Peyer's patch (tissue), 4 donors: ENCODE results near the gene KDM2A. TPM values are rescaled to one million over a fixed set of nuclear protein-coding genes. Genes with fewer than 3 reads are reported as not detected.

ENCODE experiments used
- DNase-seq, 3 donors: peaks; one replicate each; pipeline ENCODE4 v3.0.0-alpha.2; 2017 to 2019
- H3K27ac ChIP-seq, 4 donors: fragments of 200-600 bp; sonication (generic); one replicate each; pipeline ENCODE4 v1.5.1; 2016 to 2019
- H3K27me3 ChIP-seq, 2 donors: fragments of 200-600 bp; sonication (generic); one replicate each; pipeline ENCODE4 v1.5.1; 2019
- H3K36me3 ChIP-seq, 3 donors: fragments of 200-600 bp; sonication (generic); one replicate each; pipeline ENCODE4 v1.5.1; 2016 to 2019
- H3K4me1 ChIP-seq, 4 donors: fragments of 200-600 bp; sonication (generic); one replicate each; pipeline ENCODE4 v1.5.1; 2016 to 2019
- H3K4me3 ChIP-seq, 4 donors: fragments of 200-600 bp; sonication (generic); 1 replicate in 3 of 4; 2 replicates in 1 of 4; pipeline ENCODE4 v1.5.1; 2016 to 2019; ENCODE audit warnings: mild to moderate bottlenecking in 1 of 4
- H3K9me3 ChIP-seq, 4 donors: fragments of 200-600 bp; sonication (generic); one replicate each; pipeline ENCODE4 v1.5.1; 2016 to 2019; ENCODE audit warnings: mild to moderate bottlenecking in 1 of 4
- CTCF ChIP-seq, 6 experiments: fragments of 450-650 bp in 4 of 6; fragments of 200-600 bp in 2 of 6; sonication (generic) in 1 of 6; IDR thresholded peaks; one replicate each; pipeline ENCODE4 v1.5.1; 2017 to 2019; ENCODE audit warnings: antibody characterized with exemption in 6 of 6, mild to moderate bottlenecking in 3 of 6, moderate library complexity in 1 of 6
- POLR2A ChIP-seq, 2 donors: fragments of 450-650 bp; IDR thresholded peaks; one replicate each; pipeline ENCODE4 v1.5.1; 2017; ENCODE audit warnings: antibody characterized with exemption in 2 of 2, mild to moderate bottlenecking in 2 of 2, moderate library complexity in 2 of 2
- total RNA-seq, 4 donors: library from RNA; depleted of rRNA; stranded (reverse); fragments of >200 nt; gene quantifications; one replicate each; pipeline ENCODE4 v1.1.0, GENCODE V29; 2016

The KDM2A gene
- total RNA-seq, 4 donors from 2014 or later, result 76.7 to 225 (median 105) TPM

- peaks cover 0 to 83% (median 5%) of the 10 kb centered on the region in 3 donors for H3K36me3 ChIP-seq
- H3K27ac ChIP-seq, result peak overlapping the region in 3 of 4 donors; percentile 1 to 59 (median 47)
Observed at GRCh38 chr11:67283481-67283963, 164.5 kb downstream of the KDM2A start.

GRCh38 chr11:67284811-67285540 lies 165.9 kb downstream of the KDM2A start:
- Histone ChIP-seq H3K9me3 (no peaks in the 10 kb centered on the region), H3K4me3 (no peak overlapping the region), H3K27me3 (no peaks in the 10 kb centered on the region), H3K36me3 (peaks cover 0 to 69% (median 5%) of the 10 kb centered on the region in 3 donors), H3K27ac (peak overlapping the region in 2 of 4 donors; percentile 95 to 99), H3K4me1 (peaks cover 4 to 39% (median 27%) of the 10 kb centered on the region in 4 donors)
- TF ChIP-seq CTCF (IDR thresholded peaks at IDR 0.05) (no peak), POLR2A (IDR thresholded peaks at IDR 0.05) (no peak)
- DNase-seq, result no peak

More at GRCh38 chr11:67283481-67283963, 164.5 kb downstream of the KDM2A start:
- H3K27me3 ChIP-seq, result no peaks in the 10 kb centered on the region
- TF ChIP-seq POLR2A (IDR thresholded peaks at IDR 0.05) (no peak), CTCF (IDR thresholded peaks at IDR 0.05) (no peak)
- peaks cover 4 to 47% (median 34%) of the 10 kb centered on the region in 4 donors for H3K4me1 ChIP-seq
- H3K9me3 ChIP-seq, result no peaks in the 10 kb centered on the region
- no peak overlapping the region for H3K4me3 ChIP-seq
- no peak for DNase-seq

- Histone ChIP-seq H3K9me3 (no peaks in the 10 kb centered on the region), H3K27me3 (no peaks in the 10 kb centered on the region), H3K27ac (peak overlapping the region; percentile 88 to 99 (median 94)), H3K4me1 (peaks cover 4 to 44% (median 33%) of the 10 kb centered on the region in 4 donors), H3K4me3 (no peak overlapping the region), H3K36me3 (peaks cover 0 to 64% (median 5%) of the 10 kb centered on the region in 3 donors)
- TF ChIP-seq POLR2A (IDR thresholded peaks at IDR 0.05) (no peak), CTCF (IDR thresholded peaks at IDR 0.05) (no peak)
- no peak for DNase-seq
Observed at GRCh38 chr11:67285541-67286498, 166.8 kb downstream of the KDM2A start.

- peaks cover 0 to 59% (median 5%) of the 10 kb centered on the region in 3 donors for H3K36me3 ChIP-seq
Observed at GRCh38 chr11:67286621-67287333, 167.7 kb downstream of the KDM2A start.

More at GRCh38 chr11:67286621-67287333, 167.7 kb downstream of the KDM2A start:
- Histone ChIP-seq H3K4me1 (peaks cover 4 to 48% (median 36%) of the 10 kb centered on the region in 4 donors), H3K9me3 (no peaks in the 10 kb centered on the region), H3K4me3 (no peak overlapping the region), H3K27ac (peak overlapping the region; percentile 88 to 99 (median 94)), H3K27me3 (no peaks in the 10 kb centered on the region)
- no peak for DNase-seq
- TF ChIP-seq CTCF (IDR thresholded peaks at IDR 0.05), result no peak
- no peak for TF ChIP-seq POLR2A (IDR thresholded peaks at IDR 0.05)
